ENCODE data around the gene SH3PXD2A. TPM values are rescaled to one million over a fixed set of nuclear protein-coding genes. Genes with fewer than 3 reads are reported as not detected.

SH3PXD2A gene
- total RNA-seq, 1 experiment from 2014 or later: 4.5 TPM

- Histone ChIP-seq H2BK120ac (ENCODE audit: low read depth, low read length, poor library complexity, severe bottlenecking) (no peak overlapping the region), H2BK15ac (ENCODE audit: low read depth, low read length) (no peak overlapping the region), H2AK5ac (ENCODE audit: insufficient read length, low read length) (no peak overlapping the region), H3K14ac (ENCODE audit: insufficient read depth, low read length) (no peak overlapping the region), H2AFZ (ENCODE audit: low read length) (no peak overlapping the region), H4K20me1 (ENCODE audit: control insufficient read depth, insufficient read depth, insufficient read length) (no peaks in the 10 kb centered on the region), H3K56ac (ENCODE audit: insufficient read length, low read depth, low read length) (no peak overlapping the region), H3K79me1 (ENCODE audit: insufficient read depth, low read depth, low read length, poor library complexity, severe bottlenecking) (no peaks in the 10 kb centered on the region), H3K4me2 (ENCODE audit: insufficient read depth, insufficient read length, low read length) (no peak overlapping the region), H2BK20ac (ENCODE audit: low read depth, low read length, poor library complexity, severe bottlenecking) (no peak overlapping the region), H3K4ac (ENCODE audit: low read depth, low read length) (no peak overlapping the region), H3K18ac (ENCODE audit: insufficient read length, low read depth, low read length) (no peak overlapping the region), H4K5ac (ENCODE audit: insufficient read length, low read depth, low read length) (no peak overlapping the region), H3K23me2 (ENCODE audit: insufficient read length, low read depth, low read length, poor library complexity, severe bottlenecking) (no peaks in the 10 kb centered on the region), H3K27ac (ENCODE audit: insufficient read length, low read depth, low read length) (no peak overlapping the region), H4K8ac (replicated peaks; ENCODE audit: insufficient read length, low read depth, low read length) (no peak overlapping the region), H3K9ac (ENCODE audit: extremely low read depth, insufficient read length, low read length) (no peak overlapping the region), H3K23ac (ENCODE audit: insufficient read length, low read depth, low read length) (no peak overlapping the region), H3K27me3 (ENCODE audit: insufficient read depth, low read length) (no peaks in the 10 kb centered on the region), H2BK5ac (ENCODE audit: insufficient read length, low read length) (no peak overlapping the region), H2BK12ac (ENCODE audit: insufficient read length, low read depth, low read length) (no peak overlapping the region), H3K4me1 (ENCODE audit: insufficient read depth, low read length) (0 out of 2 replicates have a peak, but pooled peaks cover 2% of the 10 kb centered on the region), H3K9me3 (ENCODE audit: control insufficient read depth, low read depth, low read length) (no peaks in the 10 kb centered on the region), H4K91ac (ENCODE audit: insufficient read length, low read depth, low read length) (no peak overlapping the region), H3K79me2 (ENCODE audit: insufficient read depth, low read length) (no peaks in the 10 kb centered on the region), H3T11ph (ENCODE audit: low read length) (no peak overlapping the region)
- H3K4me1 Mint-ChIP-seq: peaks cover 13 to 18% of the 10 kb centered on the region in 2 experiments
- no peak overlapping the region for H3K4me3 Mint-ChIP-seq
- peaks cover 1 to 10% (median 7%) of the 10 kb centered on the region in 3 experiments; a peak in 4 of 7 replicates for H3K36me3 Mint-ChIP-seq (ENCODE audit: insufficient read depth in 1 of 3, low read depth in 3 of 3)
- no peak overlapping the region; a peak in 1 of 7 replicates for H3K27ac Mint-ChIP-seq
- no peak for TF ChIP-seq CTCF (conservative IDR thresholded peaks at IDR 0.05)
- WGBS (ENCODE audit: extremely low coverage, insufficient read length, low lambda C conversion rate): no CpG with 5 or more reads among the region's 1 CpG
- no peak for DNase-seq
- H3K27me3 Mint-ChIP-seq (ENCODE audit: low read depth): peaks cover 5% of the 10 kb centered on the region; the same call in 1 of the 2 replicates
- H3K9me3 Mint-ChIP-seq: peaks cover 16 to 17% of the 10 kb centered on the region in 2 experiments
These were observed 12.8 kb upstream of the SH3PXD2A start for GRCh38 chr10:103868200-103868599.

Measured in H9 (cell line).